ENCODE data around the gene MSANTD2. TPM values are rescaled to one million over a fixed set of nuclear protein-coding genes. Genes with fewer than 3 reads are reported as not detected.

Gene MSANTD2
- total RNA-seq, 1 experiment from 2014 or later, result 8.6 TPM

DNA sequence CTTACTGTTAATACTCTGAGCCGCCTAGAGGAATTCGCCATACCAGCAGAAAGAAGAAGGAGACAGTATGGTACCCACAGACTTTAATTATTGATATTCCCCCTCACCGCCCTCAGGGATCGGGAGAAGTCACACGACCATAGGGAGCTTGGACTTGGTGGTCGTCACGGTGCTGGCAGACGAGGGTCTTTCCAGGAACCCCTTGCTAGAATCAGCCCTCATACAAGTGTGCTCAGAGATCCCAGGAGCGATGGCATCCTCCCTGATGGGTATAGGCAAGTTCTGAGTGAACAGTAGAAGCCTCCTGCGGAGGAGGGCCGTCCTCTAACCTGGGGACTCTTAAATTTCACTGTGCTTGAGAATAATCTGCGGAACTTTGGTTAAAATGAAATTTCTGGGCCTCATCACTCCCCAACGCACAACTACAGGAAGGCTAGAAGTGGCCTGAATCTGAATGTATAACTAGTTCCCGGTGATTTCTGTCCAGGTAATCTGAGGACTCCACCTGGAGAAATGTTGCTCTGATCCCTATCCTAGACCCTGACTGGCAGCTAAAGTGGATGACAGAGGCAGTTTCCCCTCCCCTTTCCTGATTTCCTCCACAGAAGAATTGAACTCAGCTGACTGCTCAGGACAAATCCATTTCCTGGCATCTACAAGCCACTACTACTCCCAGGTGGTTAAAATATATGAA lies 52.7 kb downstream of the MSANTD2 start:
- H3K9me2 ChIP-seq (ENCODE audit: insufficient read depth), result no peaks in the 10 kb centered on the region
- no peaks in the 10 kb centered on the region for H3K27me3 ChIP-seq (ENCODE audit: insufficient read depth, low read length)
- ChIA-PET CTCF (interaction anchor here (1.3 to 2.0 kb wide), 7 partner anchors 16 to 78 kb away, joined by 3 to 13 read pairs (median 5); partner anchors contain the start of genes ESAM, SIAE and SPA17), RAD21 (ENCODE audit: low non-redundant PET in 1 of 2, low total read pairs in 2 of 2, uncharacterized antibody in 2 of 2, unreplicated experiment in 2 of 2) (interaction anchor here in 1 of 2 experiments (1.0 kb wide), 1 partner anchor 78 kb away, joined by 4 read pairs; no protein-coding TSS in a partner anchor), POLR2A (interaction anchor here (1.3 kb wide), 1 partner anchor 11 kb away, joined by 5 read pairs; no protein-coding TSS in a partner anchor)
- intact Hi-C loops (cut with micrococcal nuclease), result loop anchor here (1.0 to 2.0 kb wide), 2 partner anchors 11 to 15 kb away; partner anchors contain the start of gene ESAM
- peaks cover 10 to 36% of the 10 kb centered on the region in 2 experiments for H3K4me1 ChIP-seq (ENCODE audit: control insufficient read depth in 1 of 2, insufficient read depth in 2 of 2, low read length in 2 of 2)
- H3K79me2 ChIP-seq (ENCODE audit: insufficient read depth, low read length), result no peaks in the 10 kb centered on the region
- ATAC-seq, result peak; percentile 5
- peak overlapping the region; percentile 98 for H3K4me2 ChIP-seq (ENCODE audit: low read length)
- TF ChIP-seq EZH2phosphoT487 (IDR thresholded peaks at IDR 0.05; ENCODE audit: borderline replicate concordance) (no peak), ZFX (IDR thresholded peaks at IDR 0.05) (no peak)
- no peaks in the 10 kb centered on the region for H3K9me3 ChIP-seq (ENCODE audit: control insufficient read depth in 1 of 2, insufficient read depth in 1 of 2, low read depth in 1 of 2, low read length in 2 of 2)
- H3K36me3 ChIP-seq (ENCODE audit: control insufficient read depth in 1 of 2, insufficient read depth in 2 of 2, low read length in 2 of 2), result no peaks in the 10 kb centered on the region
- H3K27ac ChIP-seq (ENCODE audit: low read depth, low read length), result peak overlapping the region; percentile 50; the same call in 1 of the 2 replicates
- no peak for DNase-seq (ENCODE audit: low read depth, low spot score)
- H2AFZ ChIP-seq (ENCODE audit: low read depth, low read length, poor library complexity, severe bottlenecking), result no peak overlapping the region
- H3K4me3 ChIP-seq (replicated peaks in 1 of 2; ENCODE audit: low read depth in 1 of 2, low read length in 2 of 2), result peak overlapping the region in 1 of 2 experiments; percentile 18; a peak in 3 of 4 replicates
- no TSS peak for BruUV-seq (replicated peaks)
- peak overlapping the region; percentile 30; the same call in 1 of the 2 replicates for H3K9ac ChIP-seq (ENCODE audit: low read length)
- no peaks in the 10 kb centered on the region for H4K20me1 ChIP-seq (ENCODE audit: insufficient read depth)

DNA sequence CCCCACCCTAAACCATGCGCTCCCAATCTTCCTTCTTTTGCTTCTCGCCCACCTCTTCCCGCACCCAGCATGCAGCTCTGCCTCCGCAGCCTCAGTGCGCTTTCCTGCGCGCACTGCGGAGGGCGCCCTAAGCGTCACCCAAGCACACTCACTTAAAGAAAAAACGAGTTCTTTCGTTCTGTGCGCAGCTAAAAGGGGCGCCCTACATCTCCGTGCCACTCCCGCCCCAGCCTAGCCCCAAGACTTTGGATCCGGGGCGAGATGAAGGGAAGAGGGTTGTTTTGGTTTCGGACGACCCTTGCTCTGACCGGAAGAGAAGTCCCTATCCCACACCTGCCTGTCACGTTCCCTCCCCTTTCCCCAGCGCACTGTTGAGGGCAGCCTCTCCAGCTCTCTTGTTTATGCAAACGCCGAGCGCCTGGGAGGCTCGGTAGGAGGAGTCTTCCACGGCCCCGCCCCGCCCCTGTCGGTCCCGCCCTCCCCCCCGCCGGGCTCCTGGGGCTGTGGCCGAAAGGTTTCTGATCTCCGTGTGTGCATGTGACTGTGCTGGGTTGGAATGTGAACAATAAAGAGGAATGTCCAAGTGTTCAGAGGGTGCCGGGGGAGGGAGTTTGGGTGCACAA lies 53.5 kb downstream of the MSANTD2 start:
- H3K4me1 ChIP-seq (ENCODE audit: control insufficient read depth in 1 of 2, insufficient read depth in 2 of 2, low read length in 2 of 2), result peaks cover 10 to 36% of the 10 kb centered on the region in 2 experiments
- DNase-seq (ENCODE audit: low read depth, low spot score), result peak; percentile 82
- TSS peak; percentile 25 for BruUV-seq (replicated peaks)
- H3K9ac ChIP-seq (ENCODE audit: low read length), result peak overlapping the region; percentile 56
- RAD21 ChIA-PET (ENCODE audit: low non-redundant PET in 1 of 2, low total read pairs in 2 of 2, uncharacterized antibody in 2 of 2, unreplicated experiment in 2 of 2), result interaction anchor here (0.8 to 1.0 kb wide), 2 partner anchors 16 to 78 kb away, joined by 3 to 4 read pairs; partner anchors contain the start of gene ESAM (in 1 of the 2)
- H3K4me3 ChIP-seq (replicated peaks in 1 of 2; ENCODE audit: low read depth in 1 of 2, low read length in 2 of 2), result peak overlapping the region; percentile 56 to 63
- H2AFZ ChIP-seq (ENCODE audit: low read depth, low read length, poor library complexity, severe bottlenecking), result peak overlapping the region; percentile 48
- H3K36me3 ChIP-seq (ENCODE audit: control insufficient read depth in 1 of 2, insufficient read depth in 2 of 2, low read length in 2 of 2), result no peaks in the 10 kb centered on the region
- H3K27ac ChIP-seq (ENCODE audit: low read depth, low read length), result peak overlapping the region; percentile 56
- TF ChIP-seq ZNF274 (IDR thresholded peaks at IDR 0.05; ENCODE audit: low read depth, low read length), result no peak
- TF ChIP-seq YY1 (IDR thresholded peaks at IDR 0.05; ENCODE audit: extremely low read depth, insufficient replicate concordance, low read depth, low read length), result peak; percentile 41
- TF ChIP-seq EGR1 (IDR thresholded peaks at IDR 0.05; ENCODE audit: low read depth), result no peak
- no peak for TF ChIP-seq TCF7L2 (IDR thresholded peaks at IDR 0.05; ENCODE audit: borderline replicate concordance, extremely low read depth, insufficient read depth, insufficient read length)
- no peak for TF ChIP-seq SP1 (IDR thresholded peaks at IDR 0.05; ENCODE audit: low read depth)
- TF ChIP-seq, protein P1, sequence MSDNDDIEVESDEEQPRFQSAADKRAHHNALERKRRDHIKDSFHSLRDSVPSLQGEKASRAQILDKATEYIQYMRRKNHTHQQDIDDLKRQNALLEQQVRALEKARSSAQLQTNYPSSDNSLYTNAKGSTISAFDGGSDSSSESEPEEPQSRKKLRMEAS (IDR thresholded peaks at IDR 0.05), result peak; percentile 44
- no peak for TF ChIP-seq JUND (IDR thresholded peaks at IDR 0.05)
- TF ChIP-seq CBX3 (IDR thresholded peaks at IDR 0.05; ENCODE audit: low read depth), result peak; percentile 29
- TF ChIP-seq RAD21 (IDR thresholded peaks at IDR 0.05; ENCODE audit: low read depth), result peak; percentile 47
- TF ChIP-seq CEBPB (IDR thresholded peaks at IDR 0.05; ENCODE audit: low read depth), result no peak
- TF ChIP-seq, protein P2, sequence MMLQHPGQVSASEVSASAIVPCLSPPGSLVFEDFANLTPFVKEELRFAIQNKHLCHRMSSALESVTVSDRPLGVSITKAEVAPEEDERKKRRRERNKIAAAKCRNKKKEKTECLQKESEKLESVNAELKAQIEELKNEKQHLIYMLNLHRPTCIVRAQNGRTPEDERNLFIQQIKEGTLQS (IDR thresholded peaks at IDR 0.05), result no peak
- peak; percentile 55 to 70 (median 66); a peak in 5 of 6 replicates for TF ChIP-seq CTCF (IDR thresholded peaks at IDR 0.05 in 2 of 3, conservative IDR thresholded peaks at IDR 0.05 in 1 of 3; ENCODE audit: borderline replicate concordance in 1 of 3, insufficient read depth in 1 of 3, low read depth in 2 of 3, low read length in 2 of 3)
- peak; percentile 64 for TF ChIP-seq POLR2AphosphoS5 (IDR thresholded peaks at IDR 0.05; ENCODE audit: low read depth, low read length)
- peak; percentile 89 for ATAC-seq
- intact Hi-C loops (cut with micrococcal nuclease), result loop anchor here (1.0 to 2.0 kb wide), 2 partner anchors 12 to 16 kb away; partner anchors contain the start of gene ESAM
- peak overlapping the region; percentile 98 for H3K4me2 ChIP-seq (ENCODE audit: low read length)
- no peaks in the 10 kb centered on the region for H3K27me3 ChIP-seq (ENCODE audit: insufficient read depth, low read length)
- H3K9me2 ChIP-seq (ENCODE audit: insufficient read depth), result no peaks in the 10 kb centered on the region
- H3K9me3 ChIP-seq (ENCODE audit: control insufficient read depth in 1 of 2, insufficient read depth in 1 of 2, low read depth in 1 of 2, low read length in 2 of 2), result no peaks in the 10 kb centered on the region
- POLR2A ChIA-PET, result interaction anchor here (0.8 to 1.3 kb wide), 2 partner anchors 12 to 17 kb away, joined by 3 to 5 read pairs; no protein-coding TSS in a partner anchor
- H4K20me1 ChIP-seq (ENCODE audit: insufficient read depth), result no peaks in the 10 kb centered on the region
- H3K79me2 ChIP-seq (ENCODE audit: insufficient read depth, low read length), result no peaks in the 10 kb centered on the region
- CTCF ChIA-PET, result interaction anchor here (1.0 to 2.0 kb wide), 9 partner anchors 12 to 102 kb away, joined by 3 to 13 read pairs (median 4); partner anchors contain the start of genes ESAM, SIAE and SPA17

Data from HCT116 (cell line).